A673 (cell line): ENCODE results near the gene CCDC149. TPM values are rescaled to one million over a fixed set of nuclear protein-coding genes. Genes with fewer than 3 reads are reported as not detected.

Experiments used
- BruUV-seq: library from RNA; stranded (reverse); fragments of 400-500 nt; replicated peaks from 2 replicates; lab custom pipeline; 2021; lab: Mats Ljungman, UMichigan
- CTCF ChIA-PET: fragments of 300-600 bp; sonication (Branson Sonifier 250); formaldehyde crosslinking; loops from one replicate; lab custom pipeline; 2022; ENCODE audit warnings: antibody characterized with exemption; lab: Charles Lee
- POLR2A ChIA-PET: fragments of 300-600 bp; sonication (Branson Sonifier 250); formaldehyde crosslinking; loops from one replicate; lab custom pipeline; 2022; ENCODE audit warnings: antibody characterized with exemption; ENCODE audit not compliant: low non-redundant PET; lab: Charles Lee
- DNase-seq: peaks from one replicate; pipeline ENCODE4 v3.0.0-alpha.2; 2015; ENCODE audit warnings: low spot score
- H3K27ac ChIP-seq: fragments of 200-600 bp; sonication (generic); 2 replicates; pipeline ENCODE4 v1.5.1; 2016; ENCODE audit warnings: mixed run types, low read depth, mild to moderate bottlenecking, mixed read lengths, antibody characterized with exemption, low read length; ENCODE audit not compliant: poor library complexity, severe bottlenecking
- H3K27me3 ChIP-seq: fragments of 200-600 bp; sonication (generic); replicated peaks from 2 replicates; pipeline ENCODE4 v1.6.1; 2017; ENCODE audit warnings: mixed run types, low read depth, mild to moderate bottlenecking, mixed read lengths, antibody characterized with exemption, low read length; ENCODE audit not compliant: insufficient read depth, poor library complexity
- H3K36me3 ChIP-seq: fragments of 200-600 bp; sonication (generic); 2 replicates; pipeline ENCODE4 v1.6.1; 2016; ENCODE audit warnings: mixed run types, mild to moderate bottlenecking, mixed read lengths, antibody characterized with exemption, low read length; ENCODE audit not compliant: insufficient read depth, poor library complexity, severe bottlenecking
- H3K4me1 ChIP-seq: fragments of 200-600 bp; sonication (generic); 2 replicates; pipeline ENCODE4 v1.6.1; 2017; ENCODE audit warnings: mixed run types, mild to moderate bottlenecking, mixed read lengths, antibody characterized with exemption, low read length; ENCODE audit not compliant: insufficient read depth, poor library complexity, severe bottlenecking
- H3K4me3 ChIP-seq: fragments of 200-600 bp; sonication (generic); 2 replicates; pipeline ENCODE4 v1.5.1; 2016; ENCODE audit warnings: low read depth, mixed run types, mild to moderate bottlenecking, mixed read lengths, low read length; ENCODE audit not compliant: poor library complexity, severe bottlenecking
- H3K9me3 ChIP-seq: fragments of 200-600 bp; sonication (generic); 2 replicates; pipeline ENCODE4 v1.6.1; 2016; ENCODE audit warnings: mixed run types, low read depth, mild to moderate bottlenecking, mixed read lengths, antibody characterized with exemption, low read length; ENCODE audit not compliant: poor library complexity, severe bottlenecking
- CTCF ChIP-seq: fragments of 300-800, 200-600 bp; sonication (generic); conservative IDR thresholded peaks from 2 replicates; pipeline ENCODE4 v1.5.1; 2017; ENCODE audit warnings: low read depth, mild to moderate bottlenecking, antibody characterized with exemption, low read length, moderate library complexity, mixed read lengths
- EZH2 ChIP-seq: fragments of 200-600 bp; sonication (generic); IDR thresholded peaks from 2 replicates; pipeline ENCODE4 v1.6.1; 2017; ENCODE audit warnings: borderline replicate concordance, low read depth, mild to moderate bottlenecking, mixed read lengths, antibody characterized with exemption, low read length; ENCODE audit not compliant: poor library complexity, severe bottlenecking
- intact Hi-C: fragments of 100-400 bp; cut with micrococcal nuclease; formaldehyde crosslinking; loops from one replicate; pipeline ENCODE4 v1.10.0; 2022; ENCODE audit not compliant: unreplicated experiment
- total RNA-seq: library from RNA; stranded (reverse); gene quantifications from 2 replicates; pipeline ENCODE4 v1.2.3, GENCODE V29; 2021

CCDC149 gene
- total RNA-seq, 1 experiment from 2014 or later: 2.8 TPM

- H3K4me1 ChIP-seq: no peaks in the 10 kb centered on the region
- no peaks in the 10 kb centered on the region for H3K36me3 ChIP-seq
- H3K27ac ChIP-seq: no peak overlapping the region
- DNase-seq: no peak
- no TSS peak for BruUV-seq
- ChIA-PET POLR2A (no interaction called here), CTCF (no interaction called here)
- no peaks in the 10 kb centered on the region for H3K9me3 ChIP-seq
- H3K4me3 ChIP-seq: no peak overlapping the region
- no peaks in the 10 kb centered on the region for H3K27me3 ChIP-seq
- intact Hi-C loops: no loop called here
- TF ChIP-seq CTCF: no peak
- no peak for TF ChIP-seq EZH2
These were observed 40.1 kb downstream of the CCDC149 start for GRCh38 chr4:24872720-24873119.

- POLR2A ChIA-PET: no interaction called here
- Histone ChIP-seq H3K27ac (no peak overlapping the region), H3K36me3 (no peaks in the 10 kb centered on the region), H3K4me1 (no peaks in the 10 kb centered on the region), H3K9me3 (no peaks in the 10 kb centered on the region), H3K27me3 (no peaks in the 10 kb centered on the region), H3K4me3 (no peak overlapping the region)
- no TSS peak for BruUV-seq
- intact Hi-C loops: no loop called here
- TF ChIP-seq CTCF (no peak), EZH2 (no peak)
- CTCF ChIA-PET: no interaction called here
- DNase-seq: no peak
These were observed 41.6 kb downstream of the CCDC149 start for GRCh38 chr4:24871210-24871609.

GRCh38 chr4:24867766-24868296 lies 45.0 kb downstream of the CCDC149 start:
- TF ChIP-seq CTCF (no peak), EZH2 (no peak)
- no peaks in the 10 kb centered on the region for H3K4me1 ChIP-seq
- DNase-seq: no peak
- ChIA-PET CTCF (no interaction called here), POLR2A (no interaction called here)
- H3K36me3 ChIP-seq: no peaks in the 10 kb centered on the region
- BruUV-seq: no TSS peak
- no peak overlapping the region for H3K27ac ChIP-seq
- peaks cover 5% of the 10 kb centered on the region for H3K9me3 ChIP-seq
- intact Hi-C loops: no loop called here
- no peaks in the 10 kb centered on the region for H3K27me3 ChIP-seq
- H3K4me3 ChIP-seq: no peak overlapping the region
